Type B pancreatic cell (in vitro differentiated cells): ENCODE data around the gene GPC6. TPM values are rescaled to one million over a fixed set of nuclear protein-coding genes. Genes with fewer than 3 reads are reported as not detected.

Experiments used
- DNase-seq: peaks from one replicate; pipeline ENCODE4 v3.0.0; 2021; ENCODE audit warnings: mixed read lengths; ENCODE audit not compliant: unreplicated experiment; ENCODE audit errors: extremely low spot score
- H3K27ac Mint-ChIP-seq: 2 replicates; pipeline ENCODE4 v1.8.0; 2021; ENCODE audit warnings: mild to moderate bottlenecking, mixed read lengths
- H3K27me3 Mint-ChIP-seq: 2 replicates; pipeline ENCODE4 v1.8.0; 2021; ENCODE audit warnings: mixed read lengths
- H3K36me3 Mint-ChIP-seq: 2 replicates; pipeline ENCODE4 v1.8.0; 2021; ENCODE audit warnings: mixed read lengths
- H3K4me1 Mint-ChIP-seq: one replicate; pipeline ENCODE4 v1.8.0; 2021; ENCODE audit warnings: mixed read lengths; ENCODE audit not compliant: unreplicated experiment
- H3K4me3 Mint-ChIP-seq: 2 replicates; pipeline ENCODE4 v1.8.0; 2021; ENCODE audit warnings: mild to moderate bottlenecking, mixed read lengths
- H3K9me3 Mint-ChIP-seq: 2 replicates; pipeline ENCODE4 v1.8.0; 2021; ENCODE audit warnings: mixed read lengths
- CTCF ChIP-seq: fragments of 200-600 bp; sonication (generic); conservative IDR thresholded peaks from 2 replicates; pipeline ENCODE4 v1.5.0; 2021; ENCODE audit warnings: antibody characterized with exemption, mild to moderate bottlenecking
- total RNA-seq: library from RNA; stranded (reverse); gene quantifications from 2 replicates; pipeline ENCODE4 v1.2.1, GENCODE V29; 2021; ENCODE audit warnings: low replicate concordance

The GPC6 gene
- total RNA-seq, 1 donor from 2014 or later: 30.5 TPM

- TF ChIP-seq CTCF: no peak
- H3K27me3 Mint-ChIP-seq: no peaks in the 10 kb centered on the region
- H3K4me1 Mint-ChIP-seq: peaks cover 14% of the 10 kb centered on the region
- peaks cover 12% of the 10 kb centered on the region for H3K9me3 Mint-ChIP-seq
- H3K27ac Mint-ChIP-seq: no peak overlapping the region
- no peak overlapping the region for H3K4me3 Mint-ChIP-seq
- no peak for DNase-seq
- H3K36me3 Mint-ChIP-seq: peaks cover 4% of the 10 kb centered on the region
These were observed 1126.6 kb downstream of the GPC6 start for GRCh38 chr13:94353167-94353710.

GRCh38 chr13:94359875-94360274 is 1133.3 kb downstream of the GPC6 start:
- no peaks in the 10 kb centered on the region for H3K27me3 Mint-ChIP-seq
- DNase-seq: no peak
- no peak for TF ChIP-seq CTCF
- H3K36me3 Mint-ChIP-seq: peaks cover 4% of the 10 kb centered on the region
- H3K4me1 Mint-ChIP-seq: peaks cover 8% of the 10 kb centered on the region
- H3K9me3 Mint-ChIP-seq: peaks cover 12% of the 10 kb centered on the region
- no peak overlapping the region for H3K27ac Mint-ChIP-seq
- no peak overlapping the region for H3K4me3 Mint-ChIP-seq

GRCh38 chr13:94362411-94362909 is 1135.9 kb downstream of the GPC6 start:
- DNase-seq: no peak
- Mint-ChIP-seq H3K4me3 (peak overlapping the region; percentile 6), H3K27me3 (no peaks in the 10 kb centered on the region), H3K9me3 (peaks cover 7% of the 10 kb centered on the region), H3K4me1 (peaks cover 8% of the 10 kb centered on the region), H3K27ac (peak overlapping the region; percentile 16), H3K36me3 (peaks cover 3% of the 10 kb centered on the region)
- TF ChIP-seq CTCF: peak; percentile 97

- no peak for TF ChIP-seq CTCF
- H3K36me3 Mint-ChIP-seq: no peaks in the 10 kb centered on the region
- no peak for DNase-seq
- H3K4me1 Mint-ChIP-seq: peaks cover 8% of the 10 kb centered on the region
- no peak overlapping the region for H3K27ac Mint-ChIP-seq
- H3K4me3 Mint-ChIP-seq: no peak overlapping the region
- no peaks in the 10 kb centered on the region for H3K27me3 Mint-ChIP-seq
- peaks cover 3% of the 10 kb centered on the region for H3K9me3 Mint-ChIP-seq
These were observed 1140.1 kb downstream of the GPC6 start for GRCh38 chr13:94366677-94367076.

- Mint-ChIP-seq H3K4me1 (no peaks in the 10 kb centered on the region), H3K27ac (no peak overlapping the region), H3K27me3 (no peaks in the 10 kb centered on the region), H3K36me3 (no peaks in the 10 kb centered on the region), H3K9me3 (peaks cover 3% of the 10 kb centered on the region), H3K4me3 (no peak overlapping the region)
- TF ChIP-seq CTCF: no peak
- no peak for DNase-seq
These were observed 1143.4 kb downstream of the GPC6 start for GRCh38 chr13:94369972-94370436.

GRCh38 chr13:94371855-94372254 is 1145.2 kb downstream of the GPC6 start:
- no peak for TF ChIP-seq CTCF
- Mint-ChIP-seq H3K27me3 (no peaks in the 10 kb centered on the region), H3K36me3 (no peaks in the 10 kb centered on the region), H3K4me3 (peak overlapping the region; percentile 2), H3K4me1 (no peaks in the 10 kb centered on the region), H3K9me3 (no peaks in the 10 kb centered on the region), H3K27ac (no peak overlapping the region)
- DNase-seq: no peak
